GM21786 (cell line): ENCODE data around the gene TSEN34.
A peak's percentile ranks its signal among the peaks of the same experiment; 100 is the strongest.
"Not testable (repeated sequence)": the region's sequence is repeated elsewhere in the genome, so short reads cannot be mapped to it uniquely, and the experiment has no call there.

Experiments used
- ATAC-seq: cut with Tn5 transposase; IDR thresholded peaks from one replicate; pipeline ENCODE4 v1.9.1; 2021; ENCODE audit not compliant: unreplicated experiment

Gene TSEN34

DNA sequence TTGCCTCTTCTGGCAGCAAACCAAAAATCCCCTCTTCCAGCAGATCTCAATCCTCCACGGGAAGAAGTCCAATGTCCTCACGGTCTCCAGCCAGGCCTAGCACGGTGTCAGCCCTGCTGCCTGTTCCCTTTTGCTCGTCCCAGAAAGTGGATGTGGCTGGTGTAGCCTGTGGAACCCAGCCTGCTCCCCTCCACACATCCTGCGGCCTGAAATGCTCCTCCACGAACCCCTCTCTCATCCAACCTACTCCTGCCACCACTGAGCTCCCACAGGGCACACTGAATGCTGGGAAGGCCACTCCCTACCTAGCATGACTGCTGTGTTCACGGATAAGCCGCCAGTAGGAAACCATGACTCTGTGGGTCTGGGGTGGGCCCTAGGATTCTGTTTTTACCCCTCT, 4.8 kb upstream of the TSEN34 start:
- no peak for ATAC-seq

DNA sequence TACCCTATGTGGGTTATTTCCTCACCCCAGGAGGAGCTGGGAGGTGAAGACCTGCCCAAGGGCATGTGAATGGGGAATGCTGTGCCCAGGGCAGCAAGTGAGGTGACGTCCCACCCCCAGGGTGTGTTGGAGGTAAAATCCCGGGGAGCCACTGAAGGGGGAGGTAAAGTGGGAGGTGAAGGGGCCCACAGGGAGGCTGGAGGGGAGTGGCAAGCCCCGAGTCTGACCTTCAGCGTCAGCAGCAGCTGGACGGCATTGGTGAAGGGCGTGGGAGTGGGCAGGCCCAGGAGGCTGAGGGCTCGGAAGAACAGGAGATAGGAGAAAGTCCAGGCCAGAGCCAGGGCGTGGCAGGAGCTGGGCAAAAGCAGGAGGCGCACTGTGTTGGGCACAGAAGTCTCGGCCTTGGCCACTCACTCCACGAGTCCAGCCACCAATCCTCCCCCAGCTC, 4.2 kb upstream of the TSEN34 start:
- ATAC-seq = no peak

- no peak for ATAC-seq
Observed at GRCh38 chr19:54188215-54188871, 2.8 kb upstream of the TSEN34 start.

DNA sequence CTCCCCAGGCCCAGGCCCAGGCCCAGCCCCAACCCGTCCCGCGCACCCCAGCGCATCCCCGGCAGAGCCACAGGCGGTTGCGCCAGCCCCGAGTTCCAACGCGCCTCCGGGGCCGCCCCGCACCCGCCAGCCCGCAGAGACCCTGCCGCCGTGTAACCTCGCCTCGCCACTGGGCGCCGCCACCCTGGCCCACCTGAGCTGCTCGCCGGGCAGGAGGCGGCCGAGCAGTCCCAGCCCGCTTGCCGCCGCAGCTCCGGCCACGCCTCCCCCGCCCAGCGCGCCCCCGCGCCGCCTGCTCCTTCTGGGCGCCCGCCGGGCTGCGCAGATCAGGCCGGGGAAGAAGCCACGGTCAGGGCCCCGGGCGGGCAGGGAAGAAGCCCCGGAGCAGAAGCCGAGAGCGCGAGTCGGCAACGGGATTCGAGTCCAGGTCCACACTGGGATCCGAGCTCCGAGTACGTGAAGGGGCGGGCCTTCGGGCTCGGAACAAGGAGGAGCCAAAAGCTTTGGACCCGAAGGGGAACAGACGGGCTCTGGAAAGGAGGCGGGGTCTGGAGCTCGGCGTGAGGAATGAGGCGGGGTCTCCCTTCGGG, 1.9 kb upstream of the TSEN34 start, which contains the start of gene MBOAT7:
Gene MBOAT7, minus strand, starts transcription at position 436 of the 590 bp plus-strand sequence. CDS start 1,072 bp downstream, outside the sequence.
- peak; percentile 10 for ATAC-seq

- peak; percentile 45 for ATAC-seq
Observed at GRCh38 chr19:54189735-54190502, 1.2 kb upstream of the TSEN34 start.

- peak; percentile 43 for ATAC-seq
Observed at GRCh38 chr19:54190503-54191010, 551 bp upstream of the TSEN34 start.

DNA sequence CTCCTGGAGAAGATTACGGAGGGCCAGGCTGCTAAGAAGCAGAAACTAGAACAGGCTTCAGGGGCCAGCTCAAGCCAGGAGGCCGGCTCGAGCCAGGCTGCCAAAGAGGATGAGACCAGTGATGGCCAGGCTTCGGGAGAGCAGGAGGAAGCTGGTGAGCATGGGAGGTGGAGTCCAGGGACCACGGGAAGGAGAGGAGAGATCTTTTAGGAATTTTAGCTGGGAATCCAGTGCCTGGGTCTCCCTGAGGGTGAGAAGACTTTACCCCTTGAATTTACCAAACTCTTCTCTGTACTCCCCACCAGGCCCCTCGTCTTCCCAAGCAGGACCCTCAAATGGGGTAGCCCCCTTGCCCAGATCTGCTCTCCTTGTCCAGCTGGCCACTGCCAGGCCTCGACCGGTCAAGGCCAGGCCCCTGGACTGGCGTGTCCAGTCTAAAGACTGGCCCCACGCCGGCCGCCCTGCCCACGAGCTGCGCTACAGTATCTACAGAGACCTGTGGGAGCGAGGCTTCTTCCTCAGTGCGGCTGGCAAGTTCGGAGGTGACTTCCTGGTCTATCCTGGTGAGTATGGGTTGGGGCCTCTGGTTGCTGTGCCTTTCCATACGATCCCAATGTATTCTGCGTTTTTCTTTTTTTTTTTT, 824 bp downstream of the TSEN34 start:
- no peak for ATAC-seq

- no peak for ATAC-seq
Observed at GRCh38 chr19:54193011-54193410, 1.9 kb downstream of the TSEN34 start.

GRCh38 chr19:54194463-54194862, 3.4 kb downstream of the TSEN34 start:
- ATAC-seq = not testable (repeated sequence)

DNA sequence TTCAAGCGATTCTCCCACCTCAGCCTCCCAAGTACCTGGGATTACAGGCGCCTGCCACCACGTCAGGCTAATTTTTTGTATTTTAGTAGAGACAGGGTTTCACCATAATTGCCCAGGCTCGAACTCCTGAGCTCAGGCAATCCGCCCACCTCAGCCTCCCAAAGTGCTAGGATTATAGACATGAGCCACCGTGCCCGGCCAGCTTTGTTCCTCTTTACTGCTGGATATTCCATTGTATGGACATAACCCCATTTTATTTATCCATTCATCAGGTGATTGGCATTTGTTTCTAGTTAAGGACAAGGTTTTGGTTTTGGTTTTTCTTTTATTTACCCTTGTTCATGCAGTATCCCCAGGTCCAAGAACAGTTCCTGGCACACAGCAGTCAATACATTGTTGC, 5.4 kb downstream of the TSEN34 start:
- no peak for ATAC-seq

- no peak for ATAC-seq
Observed at GRCh38 chr19:54197121-54197520, 6.0 kb downstream of the TSEN34 start.

- ATAC-seq = no peak
Observed at GRCh38 chr19:54199401-54199800, 8.3 kb downstream of the TSEN34 start.

- no peak for ATAC-seq
Observed at GRCh38 chr19:54201172-54201701, 10.1 kb downstream of the TSEN34 start.

- no peak for ATAC-seq
Observed at GRCh38 chr19:54201980-54202379, 10.9 kb downstream of the TSEN34 start.

DNA sequence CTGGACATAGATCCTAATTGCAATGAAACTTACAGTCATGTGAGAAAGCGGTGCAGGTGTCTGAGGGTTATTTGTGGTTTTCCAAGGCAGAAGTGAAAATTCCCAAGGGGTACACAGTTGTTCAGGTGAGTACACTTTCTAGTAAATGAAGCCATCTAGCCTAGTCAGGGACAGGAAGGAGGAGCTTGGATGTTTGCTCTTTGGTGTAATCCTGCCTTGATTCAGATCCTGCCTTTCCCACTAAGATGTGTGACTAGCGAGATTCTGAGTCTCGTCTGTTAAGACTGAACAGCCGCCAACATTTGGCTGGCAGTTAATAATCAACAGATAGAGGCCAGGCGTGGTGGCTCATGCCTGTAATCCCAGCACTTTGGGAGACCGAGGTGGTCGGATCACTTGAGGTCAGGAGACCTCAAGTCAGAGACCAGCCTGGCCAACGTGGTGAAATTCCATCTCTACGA, 12.1 kb downstream of the TSEN34 start:
- no peak for ATAC-seq

DNA sequence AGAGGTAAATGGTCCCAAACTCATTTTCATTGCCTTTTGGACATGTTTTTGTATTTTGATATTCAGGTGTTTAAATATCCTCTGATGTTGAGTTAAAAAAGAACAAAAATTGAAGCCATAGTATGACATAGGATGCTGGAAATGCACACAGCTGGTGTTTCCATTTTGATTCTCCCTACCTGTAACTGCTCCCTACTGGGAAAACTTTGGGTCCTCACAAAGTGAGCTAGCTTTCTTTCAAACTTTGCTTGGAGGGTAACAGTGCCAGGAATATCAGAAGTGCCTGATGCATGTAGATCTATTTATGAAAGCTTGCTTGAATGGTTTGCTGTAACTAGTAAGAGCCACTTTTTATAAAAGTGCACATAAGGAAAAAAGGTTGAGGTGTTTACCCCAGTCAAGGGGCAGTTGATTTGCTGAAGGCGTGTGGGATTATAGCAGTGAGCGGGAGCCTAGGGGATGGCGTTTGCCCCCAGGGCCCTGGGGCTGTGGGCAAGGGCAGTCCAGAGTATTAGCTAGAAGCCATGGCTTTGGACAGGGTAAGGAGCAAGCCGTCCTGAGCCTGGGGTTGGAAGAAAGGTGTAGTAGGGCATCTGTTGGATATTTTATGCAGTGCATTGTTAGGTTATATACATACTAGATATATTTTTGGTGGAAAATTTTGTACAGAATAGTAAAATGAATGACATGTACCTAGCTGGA, 13.8 kb downstream of the TSEN34 start:
- ATAC-seq = no peak

DNA sequence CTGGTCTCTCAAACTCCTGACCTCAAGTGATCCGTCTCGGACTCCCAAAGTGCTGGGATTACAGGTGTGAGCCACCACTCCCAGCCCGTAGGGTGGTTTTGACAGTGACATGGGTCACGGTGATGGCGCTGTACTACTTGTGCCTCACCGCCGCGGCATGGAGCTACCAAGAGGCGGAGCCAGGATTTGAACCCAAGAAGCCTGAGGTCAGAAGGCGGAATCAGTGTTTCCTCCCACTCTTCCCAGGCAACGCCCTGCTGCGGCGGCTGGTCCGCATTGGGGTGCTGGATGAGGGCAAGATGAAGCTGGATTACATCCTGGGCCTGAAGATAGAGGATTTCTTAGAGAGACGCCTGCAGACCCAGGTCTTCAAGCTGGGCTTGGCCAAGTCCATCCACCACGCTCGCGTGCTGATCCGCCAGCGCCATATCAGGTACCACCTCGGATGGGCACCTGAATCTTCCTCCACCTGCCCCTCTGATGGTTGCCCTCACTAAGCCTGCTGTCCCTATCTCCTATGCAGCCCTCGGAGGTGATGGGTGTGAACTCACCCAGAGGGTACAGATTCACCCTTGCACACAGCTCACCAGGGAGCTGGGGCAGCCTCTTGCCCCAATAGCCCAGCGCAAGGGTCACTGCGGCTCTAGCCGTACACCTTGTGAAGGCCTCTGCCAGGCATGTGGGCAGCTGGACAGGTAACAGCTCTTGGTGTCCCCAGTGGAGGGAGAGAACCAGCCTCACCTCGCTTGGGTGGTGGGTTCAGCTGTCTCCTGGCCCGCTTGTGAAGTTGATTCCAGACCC, 15.1 kb downstream of the TSEN34 start:
- ATAC-seq = no peak

- no peak for ATAC-seq
Observed at GRCh38 chr19:54206831-54207177, 15.7 kb downstream of the TSEN34 start.

- not testable (repeated sequence) for ATAC-seq
Observed at GRCh38 chr19:54207193-54207592, 16.1 kb downstream of the TSEN34 start.

DNA sequence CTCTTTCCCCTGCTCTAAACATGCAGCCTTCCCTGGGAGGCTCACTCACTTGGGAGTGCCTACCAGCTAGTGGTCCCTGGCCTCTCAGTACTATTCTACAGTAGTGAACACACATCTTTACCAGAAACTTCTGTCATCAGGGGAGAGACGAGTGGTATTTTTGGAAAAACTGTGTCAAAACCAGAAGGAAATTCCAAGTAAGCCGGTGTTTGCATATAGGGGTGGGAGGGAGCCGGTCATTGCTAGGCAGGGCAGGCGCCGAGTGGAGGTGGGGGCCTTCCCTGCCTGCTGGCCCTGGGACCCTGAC, 16.5 kb downstream of the TSEN34 start:
- ATAC-seq = no peak
